HUES48 (cell line): ENCODE measurements around the gene PER1.

Source experiments
- H3K27ac ChIP-seq: one replicate; pipeline ENCODE4 v1.7.0; 2013; ENCODE audit warnings: low read depth, low read length, inconsistent platforms
- H3K27me3 ChIP-seq: 2 replicates; pipeline ENCODE4 v1.6.1; 2013; ENCODE audit warnings: mild to moderate bottlenecking, low read length; ENCODE audit not compliant: control insufficient read depth, insufficient read depth
- H3K36me3 ChIP-seq: 2 replicates; pipeline ENCODE4 v1.6.1; 2013; ENCODE audit warnings: low read length; ENCODE audit not compliant: control insufficient read depth, insufficient read depth
- H3K4me1 ChIP-seq: 2 replicates; pipeline ENCODE4 v1.6.1; 2013; ENCODE audit warnings: mild to moderate bottlenecking, low read length; ENCODE audit not compliant: control insufficient read depth, insufficient read depth
- H3K4me3 ChIP-seq: 2 replicates; pipeline ENCODE4 v1.5.1; 2013; ENCODE audit warnings: mild to moderate bottlenecking, low read depth, low read length
- H3K9ac ChIP-seq: 2 replicates; pipeline ENCODE4 v1.6.1; 2013; ENCODE audit warnings: mild to moderate bottlenecking, low read depth, low read length, moderate library complexity
- H3K9me3 ChIP-seq: 2 replicates; pipeline ENCODE4 v1.6.1; 2013; ENCODE audit warnings: low read length; ENCODE audit not compliant: control insufficient read depth, insufficient read depth

The PER1 gene

DNA sequence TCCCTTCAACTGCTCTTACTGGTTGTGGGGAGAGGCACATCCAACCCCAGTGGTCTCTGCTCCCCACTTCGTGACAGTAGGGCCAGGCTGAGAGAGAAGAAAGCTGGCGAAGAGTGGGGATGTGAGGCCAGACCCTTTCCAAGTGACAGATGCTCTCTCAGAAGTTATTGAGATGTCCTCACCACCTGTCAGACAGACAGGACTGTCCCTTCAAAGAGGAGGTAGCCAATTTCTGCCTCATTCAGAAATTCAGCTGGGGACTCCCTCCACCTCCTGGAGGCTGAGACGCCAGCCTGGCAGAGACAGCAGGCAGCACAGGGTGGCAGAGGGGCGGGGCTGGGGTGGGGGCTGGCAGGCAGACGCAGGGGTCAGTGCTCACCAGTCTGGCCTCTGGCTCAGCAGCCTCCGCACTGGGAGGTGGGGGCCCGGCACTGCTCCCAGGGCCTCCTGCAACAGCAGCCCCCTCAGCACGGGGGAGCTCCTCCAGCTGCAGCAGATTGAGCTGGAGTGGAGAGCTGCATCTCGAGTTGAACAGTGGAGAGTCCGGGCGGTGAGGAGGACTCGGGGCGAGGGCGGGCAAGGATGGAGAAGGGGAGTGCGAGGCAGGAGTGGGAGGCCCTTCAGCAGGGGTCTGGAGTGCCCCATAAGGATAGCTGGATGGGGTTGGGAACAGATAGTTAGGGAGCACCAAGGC is 9.2 kb downstream of the PER1 start:
- Histone ChIP-seq H3K9ac (no peak overlapping the region), H3K4me3 (no peak overlapping the region), H3K4me1 (no peaks in the 10 kb centered on the region), H3K36me3 (peaks cover 63% of the 10 kb centered on the region), H3K27ac (no peak overlapping the region), H3K9me3 (no peaks in the 10 kb centered on the region), H3K27me3 (no peaks in the 10 kb centered on the region)

DNA sequence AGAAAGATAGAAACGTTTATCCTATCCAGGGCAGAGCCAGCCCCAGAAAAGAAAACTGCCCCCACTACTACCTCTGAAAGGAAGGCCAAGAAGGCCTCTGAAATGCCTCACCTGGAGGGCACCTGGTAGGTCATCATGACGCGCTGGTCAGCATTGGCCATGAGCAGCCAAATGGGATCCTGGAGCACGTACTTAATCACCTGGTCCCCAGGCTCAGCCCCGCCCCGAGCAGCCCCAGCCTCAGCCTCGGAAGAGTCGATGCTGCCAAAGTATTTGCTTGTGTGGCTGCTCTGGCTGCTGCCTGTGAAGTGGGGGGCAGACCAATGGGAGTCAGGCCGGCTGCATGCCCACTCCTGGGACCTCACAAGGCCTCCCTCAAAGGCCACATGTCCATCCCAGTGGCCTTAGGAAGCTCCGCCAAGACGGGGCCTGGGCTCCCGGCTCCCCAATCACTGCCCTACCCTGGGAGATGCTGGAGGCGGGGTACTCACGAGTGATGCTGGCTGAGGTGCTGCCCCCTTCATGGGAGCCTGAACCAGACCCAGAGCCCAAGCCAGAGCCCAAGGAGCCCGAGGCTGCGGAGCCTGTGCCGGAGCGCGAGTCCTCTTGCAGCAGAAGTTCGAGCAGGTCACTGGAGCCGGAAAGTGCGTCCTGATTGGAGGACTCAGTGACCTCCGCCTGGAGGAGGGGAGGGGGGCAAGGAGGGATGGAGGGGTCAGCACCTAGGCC is 9.9 kb downstream of the PER1 start:
- no peak overlapping the region for H3K4me3 ChIP-seq
- peaks cover 5% of the 10 kb centered on the region for H3K27me3 ChIP-seq
- no peak overlapping the region for H3K9ac ChIP-seq
- H3K9me3 ChIP-seq = no peaks in the 10 kb centered on the region
- peaks cover 56% of the 10 kb centered on the region for H3K36me3 ChIP-seq
- H3K27ac ChIP-seq = no peak overlapping the region
- H3K4me1 ChIP-seq = no peaks in the 10 kb centered on the region

- peaks cover 8% of the 10 kb centered on the region for H3K27me3 ChIP-seq
- no peaks in the 10 kb centered on the region for H3K9me3 ChIP-seq
- H3K9ac ChIP-seq = no peak overlapping the region
- no peak overlapping the region for H3K27ac ChIP-seq
- no peaks in the 10 kb centered on the region for H3K4me1 ChIP-seq
- no peak overlapping the region for H3K4me3 ChIP-seq
- peaks cover 51% of the 10 kb centered on the region for H3K36me3 ChIP-seq
Measured at GRCh38 chr17:8141741-8142140, 10.5 kb downstream of the PER1 start.

DNA sequence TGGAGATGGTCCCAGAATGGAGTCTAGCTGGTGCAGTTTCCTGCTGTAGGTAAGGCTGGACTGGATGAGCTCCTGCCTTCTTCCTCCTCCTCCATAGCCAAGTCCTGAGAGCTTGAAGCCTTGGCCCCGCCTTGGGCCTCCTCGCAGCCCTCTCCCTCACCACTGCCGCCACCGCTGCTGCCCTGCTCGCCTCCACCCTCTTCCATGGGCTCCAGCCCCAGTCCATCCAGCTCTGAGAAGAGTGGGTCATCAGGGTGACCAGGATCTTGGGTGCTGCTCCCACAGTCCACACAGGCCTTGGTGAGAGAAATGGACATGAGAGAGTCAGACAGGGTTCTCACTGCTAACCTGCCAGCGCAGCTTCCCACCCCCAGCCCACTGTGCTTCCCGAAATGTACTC is 11.2 kb downstream of the PER1 start:
- H3K4me3 ChIP-seq = no peak overlapping the region
- H3K9me3 ChIP-seq = no peaks in the 10 kb centered on the region
- H3K4me1 ChIP-seq = no peaks in the 10 kb centered on the region
- H3K9ac ChIP-seq = no peak overlapping the region
- H3K27me3 ChIP-seq = peaks cover 8% of the 10 kb centered on the region
- peaks cover 44% of the 10 kb centered on the region for H3K36me3 ChIP-seq
- H3K27ac ChIP-seq = no peak overlapping the region

- Histone ChIP-seq H3K4me3 (no peak overlapping the region), H3K36me3 (peaks cover 37% of the 10 kb centered on the region), H3K9me3 (no peaks in the 10 kb centered on the region), H3K27me3 (peaks cover 8% of the 10 kb centered on the region), H3K27ac (no peak overlapping the region), H3K4me1 (no peaks in the 10 kb centered on the region), H3K9ac (no peak overlapping the region)
Measured at GRCh38 chr17:8140065-8141029, 11.9 kb downstream of the PER1 start.

DNA sequence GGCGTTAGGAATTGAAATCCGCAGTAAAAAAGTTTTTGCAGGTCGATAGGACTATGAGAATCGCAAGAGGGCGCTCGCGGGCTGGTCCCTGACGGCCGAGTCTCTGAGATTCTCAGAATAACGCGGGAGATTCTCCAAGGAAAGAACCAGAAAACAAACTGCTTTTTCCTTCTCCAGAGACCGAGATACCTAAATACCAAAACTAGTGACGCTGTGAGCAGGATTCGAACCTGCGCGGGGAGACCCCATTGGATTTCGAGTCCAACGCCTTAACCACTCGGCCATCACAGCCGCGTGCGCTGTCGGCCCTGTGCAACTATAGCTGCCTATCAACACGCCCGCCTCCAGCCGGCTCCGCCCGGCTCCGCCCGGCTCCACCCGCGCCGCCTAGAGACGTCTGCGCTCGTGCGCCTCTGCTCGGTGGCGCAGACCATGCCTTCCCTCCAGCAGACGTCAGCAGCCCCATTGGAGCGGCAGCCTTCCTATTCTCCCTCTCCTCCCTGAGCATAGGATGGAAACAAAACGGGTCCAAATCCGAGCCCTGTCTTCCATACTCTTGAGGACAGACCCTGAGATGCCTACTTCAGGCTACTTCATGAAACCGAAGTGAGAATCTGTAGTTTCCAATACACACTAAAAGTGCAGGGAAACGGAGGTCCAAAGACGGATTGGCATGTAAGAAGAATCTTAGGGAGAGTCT is 13.4 kb downstream of the PER1 start:
- Histone ChIP-seq H3K9ac (peak overlapping the region; percentile 33), H3K9me3 (no peaks in the 10 kb centered on the region), H3K27me3 (peaks cover 8% of the 10 kb centered on the region), H3K27ac (peak overlapping the region; percentile 76), H3K4me3 (peak overlapping the region; percentile 75), H3K36me3 (peaks cover 25% of the 10 kb centered on the region), H3K4me1 (no peaks in the 10 kb centered on the region)

DNA sequence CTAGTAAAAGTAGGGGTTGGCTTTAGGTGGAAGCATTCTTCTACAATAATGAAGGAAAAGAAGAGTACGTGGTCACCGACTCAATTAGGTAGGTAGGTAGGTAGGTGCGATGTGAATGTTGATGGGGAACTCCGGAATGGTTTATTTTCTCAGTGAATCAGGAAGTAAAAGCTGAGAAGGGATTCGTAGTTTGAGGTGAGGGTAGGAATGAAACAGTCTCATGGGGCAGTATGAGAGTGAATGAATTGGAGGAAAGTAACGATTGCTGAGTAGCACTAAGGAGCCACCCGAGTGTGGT is 13.9 kb downstream of the PER1 start:
- peaks cover 8% of the 10 kb centered on the region for H3K27me3 ChIP-seq
- H3K9ac ChIP-seq = no peak overlapping the region; the same call in 1 of the 2 replicates
- peak overlapping the region; percentile 75 for H3K4me3 ChIP-seq
- H3K36me3 ChIP-seq = peaks cover 24% of the 10 kb centered on the region
- H3K27ac ChIP-seq = peak overlapping the region; percentile 76
- no peaks in the 10 kb centered on the region for H3K9me3 ChIP-seq
- H3K4me1 ChIP-seq = no peaks in the 10 kb centered on the region

GRCh38 chr17:8137645-8138373 is 14.4 kb downstream of the PER1 start:
- H3K4me1 ChIP-seq = no peaks in the 10 kb centered on the region
- H3K36me3 ChIP-seq = peaks cover 22% of the 10 kb centered on the region
- no peak overlapping the region for H3K27ac ChIP-seq
- peak overlapping the region; percentile 75 for H3K4me3 ChIP-seq
- no peaks in the 10 kb centered on the region for H3K9me3 ChIP-seq
- no peak overlapping the region; the same call in 1 of the 2 replicates for H3K9ac ChIP-seq
- H3K27me3 ChIP-seq = peaks cover 8% of the 10 kb centered on the region

- Histone ChIP-seq H3K4me1 (no peaks in the 10 kb centered on the region), H3K9me3 (no peaks in the 10 kb centered on the region), H3K9ac (no peak overlapping the region), H3K4me3 (peak overlapping the region; percentile 22; the same call in 1 of the 2 replicates), H3K27me3 (peaks cover 8% of the 10 kb centered on the region), H3K36me3 (no peaks in the 10 kb centered on the region), H3K27ac (no peak overlapping the region)
Measured at GRCh38 chr17:8133941-8134340, 18.3 kb downstream of the PER1 start.

DNA sequence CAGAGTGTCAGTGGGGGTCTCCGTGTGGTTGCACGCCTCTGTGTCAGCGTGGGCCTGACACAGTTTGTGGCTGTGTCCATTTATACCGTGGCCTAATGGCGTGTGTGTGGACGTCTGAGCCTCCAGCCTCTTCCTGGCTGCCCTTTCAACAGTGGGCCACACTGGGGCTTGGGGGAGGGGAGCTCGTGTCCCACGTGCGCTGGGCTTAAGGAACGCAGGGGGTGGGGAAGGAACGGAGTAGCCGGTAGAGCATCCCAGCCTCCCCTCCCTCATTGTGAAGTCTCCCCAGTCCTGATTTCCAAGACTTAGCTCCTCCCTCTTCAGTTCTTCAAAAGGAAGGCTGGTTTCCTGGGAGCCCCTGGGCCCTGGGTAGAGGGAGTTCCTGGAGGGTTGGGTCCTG is 18.8 kb downstream of the PER1 start:
- Histone ChIP-seq H3K4me3 (peak overlapping the region; percentile 22; the same call in 1 of the 2 replicates), H3K9ac (no peak overlapping the region), H3K27ac (no peak overlapping the region), H3K4me1 (no peaks in the 10 kb centered on the region), H3K27me3 (peaks cover 12% of the 10 kb centered on the region), H3K9me3 (no peaks in the 10 kb centered on the region), H3K36me3 (no peaks in the 10 kb centered on the region)
